NCI-H446 treated with DMSO at 0.1 percent for 48 hours (cell line): ENCODE results near the gene PLIN3.
"Not testable (repeated sequence)": the region's sequence is repeated elsewhere in the genome, so short reads cannot be mapped to it uniquely, and the experiment has no call there.

ENCODE experiments used
- DNase-seq: peaks from one replicate; lab custom pipeline; 2025; lab: John Stamatoyannopoulos, UW

Gene PLIN3

GRCh38 chr19:4807188-4807587 is 60.3 kb downstream of the PLIN3 start:
- no peak for DNase-seq

DNA sequence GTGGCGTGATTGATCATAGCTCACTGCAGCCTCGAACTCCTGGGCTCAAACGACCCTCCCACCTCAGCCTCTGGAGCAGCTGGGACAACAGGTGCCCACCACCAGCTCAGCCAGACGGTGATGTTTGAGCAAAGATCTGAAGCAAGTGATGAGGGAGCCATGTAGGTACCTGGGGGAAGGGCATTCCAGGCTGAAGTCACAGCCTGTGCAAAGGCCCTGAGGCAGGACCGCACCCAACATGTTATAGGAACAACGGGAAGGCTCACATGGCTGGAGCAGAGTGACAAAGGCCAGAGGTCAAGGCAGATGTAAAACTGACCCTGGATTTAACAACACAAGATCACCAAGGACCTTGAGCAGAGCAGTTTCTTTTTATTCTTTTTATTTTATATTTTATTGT is 61.1 kb downstream of the PLIN3 start:
- no peak for DNase-seq

- not testable (repeated sequence) for DNase-seq
Measured at GRCh38 chr19:4805140-4805539, 62.3 kb downstream of the PLIN3 start.

GRCh38 chr19:4803736-4804695 is 63.5 kb downstream of the PLIN3 start:
- no peak for DNase-seq

DNA sequence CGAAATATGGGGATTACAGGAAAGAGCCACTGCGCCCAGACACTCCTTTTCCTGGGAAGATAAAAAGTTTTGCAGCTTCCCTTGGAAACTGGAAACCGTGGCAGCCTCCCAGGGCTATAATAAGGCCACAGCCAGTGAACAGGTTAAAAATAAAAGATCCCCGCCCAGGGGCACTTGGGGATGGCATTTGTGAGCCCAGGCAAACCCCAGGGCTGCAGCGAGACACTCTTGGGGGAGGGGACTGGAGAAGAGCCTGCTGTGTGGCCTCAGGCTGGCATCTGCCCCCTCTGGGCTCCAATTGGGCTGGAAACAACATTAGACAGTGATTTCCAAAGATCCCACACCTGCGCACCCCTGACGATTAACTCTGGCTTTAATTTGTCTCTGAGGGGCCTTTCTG is 64.8 kb downstream of the PLIN3 start:
- no peak for DNase-seq

DNA sequence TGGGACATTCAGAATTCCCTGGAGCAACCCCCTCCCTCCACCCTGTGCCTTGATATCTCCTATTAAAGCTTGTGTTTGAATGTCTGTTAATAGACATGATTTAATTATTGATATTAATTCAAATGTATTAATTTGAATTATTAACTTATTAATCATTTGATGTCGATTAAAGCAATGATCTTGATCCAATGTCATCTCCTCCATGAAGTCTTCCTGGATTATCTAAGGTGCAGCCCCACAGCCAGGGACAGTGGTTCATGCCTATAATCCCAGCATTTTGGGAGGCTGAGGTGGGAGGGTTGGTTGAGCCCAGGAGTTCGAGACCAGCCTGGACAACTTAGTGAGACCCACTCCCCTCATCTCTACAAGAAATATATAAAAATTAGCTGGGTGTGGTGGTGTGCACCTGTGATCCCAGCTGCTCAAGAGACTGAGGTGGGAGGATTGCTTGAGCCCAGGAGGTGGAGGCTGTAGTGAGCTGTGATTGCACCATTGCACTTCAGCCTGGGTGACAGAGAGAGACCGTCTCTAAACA is 66.3 kb downstream of the PLIN3 start:
- no peak for DNase-seq

GRCh38 chr19:4800591-4801081 is 66.8 kb downstream of the PLIN3 start:
- no peak for DNase-seq

DNA sequence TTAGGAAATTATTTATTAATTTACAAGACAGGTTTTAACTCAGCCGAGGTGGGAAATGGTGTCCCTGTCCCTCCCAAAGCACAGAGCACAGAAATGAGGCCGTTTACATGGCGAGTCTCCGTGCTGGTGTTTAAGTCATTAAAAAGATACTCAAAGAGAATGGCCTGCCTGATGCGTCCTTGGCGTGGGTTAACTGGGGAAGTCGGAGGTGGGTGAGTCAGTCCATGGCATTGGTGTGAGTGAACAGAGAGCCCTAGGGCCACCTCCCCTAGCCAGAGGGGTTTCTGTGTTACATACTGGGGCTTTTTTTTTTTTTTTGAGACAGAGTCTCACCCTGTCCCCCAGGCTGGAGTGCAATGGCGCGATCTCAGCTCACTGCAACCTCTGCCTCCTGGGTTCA is 72.1 kb downstream of the PLIN3 start:
- no peak for DNase-seq

DNA sequence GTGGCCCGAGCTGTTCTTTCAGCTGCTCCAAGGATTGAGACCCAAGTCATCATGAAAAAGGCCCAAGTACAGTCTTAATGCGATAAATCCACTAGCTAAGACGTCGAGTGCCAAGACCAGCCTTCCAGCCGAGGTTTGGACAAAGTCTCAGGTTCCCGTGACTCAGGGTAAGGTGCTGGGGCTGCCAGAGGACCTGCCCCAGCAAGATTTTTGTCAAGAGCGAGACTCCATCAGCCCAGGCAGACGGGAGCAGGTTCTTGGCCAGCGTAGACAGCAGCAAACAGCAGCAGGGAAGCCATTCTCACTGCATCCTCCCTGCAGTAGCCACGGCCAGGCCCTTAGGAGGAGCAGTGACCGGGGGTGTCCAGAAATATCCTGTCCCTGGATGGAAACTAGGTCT is 72.5 kb downstream of the PLIN3 start:
- DNase-seq, result no peak

DNA sequence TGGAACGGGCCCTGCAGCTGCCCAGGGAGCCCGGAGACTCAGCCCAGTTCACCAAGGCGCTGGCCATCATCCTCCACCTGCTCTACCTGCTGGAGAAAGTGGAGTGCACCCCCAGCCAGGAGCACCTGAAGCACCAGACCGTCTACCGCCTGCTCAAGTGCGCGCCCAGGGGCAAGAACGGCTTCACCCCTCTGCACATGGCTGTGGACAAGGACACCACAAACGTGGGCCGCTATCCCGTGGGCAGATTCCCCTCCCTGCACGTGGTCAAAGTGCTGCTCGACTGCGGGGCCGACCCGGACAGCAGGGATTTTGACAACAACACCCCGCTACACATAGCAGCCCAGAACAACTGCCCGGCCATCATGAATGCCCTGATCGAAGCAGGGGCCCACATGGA is 74.2 kb downstream of the PLIN3 start:
- DNase-seq, result not testable (repeated sequence)

DNA sequence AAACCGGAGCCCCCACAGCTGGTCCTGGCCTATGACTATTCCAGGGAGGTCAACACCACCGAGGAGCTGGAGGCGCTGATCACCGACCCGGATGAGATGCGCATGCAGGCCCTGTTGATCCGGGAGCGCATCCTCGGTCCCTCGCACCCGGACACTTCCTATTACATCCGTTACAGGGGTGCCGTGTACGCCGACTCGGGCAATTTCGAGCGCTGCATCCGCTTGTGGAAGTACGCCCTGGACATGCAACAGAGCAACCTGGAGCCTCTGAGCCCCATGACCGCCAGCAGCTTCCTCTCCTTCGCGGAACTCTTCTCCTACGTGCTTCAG is 74.6 kb downstream of the PLIN3 start:
- DNase-seq, result not testable (repeated sequence)

GRCh38 chr19:4792019-4792865 is 75.2 kb downstream of the PLIN3 start:
- DNase-seq, result not testable (repeated sequence)

DNA sequence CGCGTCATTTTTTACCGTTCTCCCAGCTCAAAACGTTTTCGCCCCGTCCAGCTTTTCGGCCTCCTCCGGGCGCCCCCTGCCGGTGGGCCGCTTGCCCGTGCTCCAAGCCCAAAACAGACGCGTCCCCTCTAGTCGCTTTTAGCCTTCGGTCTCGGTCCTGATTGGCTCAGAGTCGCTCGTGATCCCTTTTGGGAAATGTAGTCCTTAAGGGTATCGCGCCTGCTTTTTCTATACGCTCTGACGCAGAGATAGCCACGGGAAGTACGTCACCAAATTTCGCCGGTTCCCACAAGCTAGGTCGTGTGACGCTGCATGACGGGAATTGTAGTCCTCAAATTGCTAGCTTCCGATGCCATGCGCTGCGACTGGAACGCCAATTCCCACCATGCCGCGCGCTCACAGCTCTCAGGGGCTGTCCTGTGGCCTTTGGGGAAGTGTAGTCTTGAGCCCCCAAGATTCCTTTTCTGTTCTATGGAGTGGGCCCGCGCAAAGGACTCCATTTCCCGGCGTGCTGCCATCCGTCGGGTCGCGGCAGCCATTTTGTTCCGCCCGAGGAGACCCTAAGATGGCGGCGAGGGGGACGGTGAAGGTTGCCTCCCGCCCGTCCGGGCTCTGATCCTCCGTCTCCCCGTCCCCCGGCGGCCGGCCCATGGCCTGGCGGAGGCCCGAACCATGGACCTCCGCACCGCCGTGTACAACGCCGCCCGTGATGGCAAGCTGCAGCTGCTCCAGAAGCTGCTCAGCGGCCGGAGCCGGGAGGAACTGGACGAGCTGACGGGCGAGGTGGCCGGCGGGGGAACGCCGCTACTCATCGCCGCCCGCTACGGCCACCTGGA is 76.1 kb downstream of the PLIN3 start, which contains the start of gene FEM1A:
Gene FEM1A (plus strand): TSS at position 552 of the 836 bp plus-strand sequence. CDS start 121 bp downstream, at position 673.
- DNase-seq, result peak; percentile 100
